PFSK-1 (cell line): ENCODE data around the gene IL4I1.

Source experiments
- FOXP2 ChIP-seq: optimal IDR thresholded peaks from 2 replicates; pipeline ENCODE3; 2011; ENCODE audit warnings: borderline replicate concordance, control low read depth, inconsistent platforms; ENCODE audit not compliant: insufficient read depth; ENCODE audit errors: extremely low read length, extremely low read depth
- POLR2AphosphoS5 ChIP-seq: IDR thresholded peaks from 2 replicates; pipeline ENCODE4 v1.6.1; 2012; ENCODE audit warnings: low read depth, mild to moderate bottlenecking, control low read depth, low read length, moderate library complexity
- REST ChIP-seq, 2 experiments: IDR thresholded peaks; 2 replicates each; pipeline versions ENCODE4 v1.6.1 to v1.8.0; 2011 to 2012; ENCODE audit warnings: low read depth in 2 of 2, low read length in 2 of 2, control low read depth in 1 of 2, inconsistent platforms in 1 of 2, mild to moderate bottlenecking in 1 of 2, moderate library complexity in 1 of 2; ENCODE audit not compliant: insufficient read depth in 1 of 2
- SIN3A ChIP-seq: IDR thresholded peaks from 2 replicates; pipeline ENCODE4 v1.6.1; 2012; ENCODE audit warnings: mild to moderate bottlenecking, low read length, moderate library complexity, borderline replicate concordance; ENCODE audit not compliant: insufficient read depth
- TAF1 ChIP-seq: IDR thresholded peaks from 2 replicates; pipeline ENCODE4 v1.6.1; 2012; ENCODE audit warnings: low read length, control low read depth, borderline replicate concordance; ENCODE audit not compliant: insufficient read depth

IL4I1 gene

GRCh38 chr19:49859682-49860335, 36.9 kb downstream of the IL4I1 start:
- TF ChIP-seq SIN3A (no peak), REST (IDR thresholded peaks at IDR 0.05; ENCODE audit: insufficient read depth in 1 of 2, low read depth in 2 of 2, low read length in 2 of 2) (no peak), TAF1 (no peak), POLR2AphosphoS5 (no peak), FOXP2 (no peak)

- TF ChIP-seq SIN3A (no peak), POLR2AphosphoS5 (peak; percentile 46; the same call in 1 of the 2 replicates)
Observed at GRCh38 chr19:49858088-49858985, 38.4 kb downstream of the IL4I1 start.

DNA sequence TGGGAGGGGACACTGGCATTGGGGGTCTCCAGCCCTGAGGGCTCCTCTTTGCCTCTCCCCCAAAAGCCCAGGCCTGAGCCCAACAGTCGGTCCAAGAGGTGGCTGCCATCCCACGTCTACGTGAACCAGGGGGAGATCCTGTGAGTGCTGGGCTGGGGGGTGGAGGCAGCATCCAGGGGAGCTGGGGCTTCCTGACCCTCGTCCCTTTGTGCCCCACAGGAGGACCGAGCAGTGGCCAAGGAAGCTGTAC, 38.9 kb downstream of the IL4I1 start:
- TF ChIP-seq TAF1 (no peak), POLR2AphosphoS5 (no peak; the same call in 1 of the 2 replicates), SIN3A (no peak), REST (IDR thresholded peaks at IDR 0.05; ENCODE audit: insufficient read depth in 1 of 2, low read depth in 2 of 2, low read length in 2 of 2) (no peak), FOXP2 (no peak)

GRCh38 chr19:49857061-49857837, 39.4 kb downstream of the IL4I1 start:
- TF ChIP-seq REST (IDR thresholded peaks at IDR 0.05; ENCODE audit: insufficient read depth in 1 of 2, low read depth in 2 of 2, low read length in 2 of 2) (no peak), SIN3A (no peak)

DNA sequence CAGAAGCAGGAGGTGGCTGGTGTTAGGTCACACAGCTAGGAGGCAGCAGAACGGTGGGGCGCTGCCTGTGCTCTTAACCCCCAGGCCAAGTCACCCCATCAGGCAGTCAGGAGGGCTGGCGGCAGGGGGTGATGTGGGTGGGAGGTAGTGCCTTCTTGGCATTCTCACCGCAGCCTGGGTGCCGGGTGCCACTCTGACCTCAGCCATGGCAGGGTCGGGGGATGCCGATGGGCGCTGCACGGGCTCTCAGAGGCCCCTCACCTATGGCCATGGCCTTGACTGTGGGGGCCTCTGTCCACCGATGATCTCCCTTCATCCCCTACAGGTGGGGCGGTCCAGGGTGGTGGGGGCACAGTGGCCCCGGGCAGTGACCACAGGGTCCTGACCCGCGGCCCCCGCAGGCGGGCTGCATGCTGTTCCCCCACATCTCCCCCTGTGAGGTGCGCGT, 40.1 kb downstream of the IL4I1 start:
- TF ChIP-seq FOXP2, result no peak
- TF ChIP-seq POLR2AphosphoS5, result no peak
- TF ChIP-seq TAF1, result no peak
- no peak for TF ChIP-seq SIN3A
- TF ChIP-seq REST (IDR thresholded peaks at IDR 0.05; ENCODE audit: insufficient read depth in 1 of 2, low read depth in 2 of 2, low read length in 2 of 2), result no peak
